Stimulated activated CD8-positive, alpha-beta memory T cell treated with anti-CD3 and anti-CD28 coated beads, Interleukin-7, amount 100 ng/mL, for 1 hour (primary cell): ENCODE data around the gene SYS1.

ENCODE experiments used
- DNase-seq, 2 donors: peaks; one replicate each; pipeline ENCODE4 v3.0.0-alpha.2; 2020; ENCODE audit warnings: low read depth in 2 of 2

SYS1 gene

DNA sequence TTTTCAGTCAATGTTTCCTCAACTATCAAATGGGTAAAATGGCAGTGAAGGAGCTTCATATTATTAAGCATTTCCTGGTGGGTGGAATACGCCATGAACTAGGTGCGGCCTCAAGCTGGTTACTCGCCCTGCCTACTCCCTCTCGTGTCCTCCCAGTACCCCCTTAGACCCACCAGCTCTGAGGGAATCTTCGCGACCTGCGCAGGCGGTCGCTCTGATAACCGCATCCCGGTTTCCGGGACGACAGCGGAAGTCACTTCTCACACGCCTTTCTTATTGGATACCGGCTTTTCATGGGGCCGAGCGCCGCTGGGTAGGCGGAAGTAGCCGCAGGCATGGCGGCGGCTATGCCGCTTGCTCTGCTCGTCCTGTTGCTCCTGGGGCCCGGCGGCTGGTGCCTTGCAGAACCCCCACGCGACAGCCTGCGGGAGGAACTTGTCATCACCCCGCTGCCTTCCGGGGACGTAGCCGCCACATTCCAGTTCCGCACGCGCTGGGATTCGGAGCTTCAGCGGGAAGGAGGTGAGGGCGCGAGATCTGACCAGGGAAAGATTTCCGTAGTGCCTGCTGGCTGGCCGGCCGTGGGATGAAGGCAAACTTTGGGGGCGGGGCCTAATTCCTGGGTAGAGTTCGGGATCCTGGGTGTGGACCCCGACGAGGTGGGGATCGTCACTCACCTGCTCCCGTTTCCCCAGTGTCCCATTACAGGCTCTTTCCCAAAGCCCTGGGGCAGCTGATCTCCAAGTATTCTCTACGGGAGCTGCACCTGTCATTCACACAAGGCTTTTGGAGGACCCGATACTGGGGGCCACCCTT lies 53.1 kb downstream of the SYS1 start, which contains the start of gene PIGT:
TSS of gene PIGT (plus strand) at position 320 of the 816 bp plus-strand sequence. CDS start at position 336, 16 bp downstream.
- DNase-seq: peak; percentile 78

DNA sequence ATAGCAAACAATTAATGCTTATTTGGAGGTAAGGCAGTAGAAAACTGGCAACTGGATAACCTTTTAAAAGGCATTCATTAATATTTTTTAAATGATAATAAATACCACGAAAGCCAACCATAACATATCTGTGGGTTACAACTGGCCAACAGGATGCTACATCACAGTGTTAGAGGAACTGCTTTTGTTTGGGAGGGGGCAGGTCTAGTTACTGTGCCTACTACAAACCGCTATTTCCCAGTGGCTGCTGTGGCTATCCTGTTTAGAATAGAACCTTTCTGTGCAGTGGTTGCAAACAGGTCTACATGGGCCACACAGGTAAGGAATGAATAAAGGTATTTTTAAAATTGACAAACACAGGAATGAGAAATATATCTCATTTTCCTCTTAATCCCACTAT lies 54.0 kb downstream of the SYS1 start:
- DNase-seq: no peak
